Measurements from ENCODE around the gene AUTS2.

AUTS2 gene

GRCh38 chr7:70833726-70834125, 1235.5 kb downstream of the AUTS2 start:
- H3K4me3 ChIP-seq (ENCODE audit: low read depth, low read length): no peak overlapping the region
- no peak for TF ChIP-seq CTCF (IDR thresholded peaks at IDR 0.05; ENCODE audit: borderline replicate concordance, insufficient read depth, low read depth, low read length)

GRCh38 chr7:70834424-70834823, 1236.1 kb downstream of the AUTS2 start:
- TF ChIP-seq CTCF (IDR thresholded peaks at IDR 0.05; ENCODE audit: borderline replicate concordance, insufficient read depth, low read depth, low read length): no peak
- no peak overlapping the region for H3K4me3 ChIP-seq (ENCODE audit: low read depth, low read length)

GRCh38 chr7:70835658-70836057, 1237.4 kb downstream of the AUTS2 start:
- no peak for TF ChIP-seq CTCF (IDR thresholded peaks at IDR 0.05; ENCODE audit: borderline replicate concordance, insufficient read depth, low read depth, low read length)
- H3K4me3 ChIP-seq (ENCODE audit: low read depth, low read length): no peak overlapping the region

- H3K4me3 ChIP-seq (ENCODE audit: low read depth, low read length): no peak overlapping the region
- no peak for TF ChIP-seq CTCF (IDR thresholded peaks at IDR 0.05; ENCODE audit: borderline replicate concordance, insufficient read depth, low read depth, low read length)
These were observed 1238.0 kb downstream of the AUTS2 start for GRCh38 chr7:70836279-70836678.

- no peak overlapping the region for H3K4me3 ChIP-seq (ENCODE audit: low read depth, low read length)
- no peak for TF ChIP-seq CTCF (IDR thresholded peaks at IDR 0.05; ENCODE audit: borderline replicate concordance, insufficient read depth, low read depth, low read length)
These were observed 1238.7 kb downstream of the AUTS2 start for GRCh38 chr7:70836946-70837345.

- no peak for TF ChIP-seq CTCF (IDR thresholded peaks at IDR 0.05; ENCODE audit: borderline replicate concordance, insufficient read depth, low read depth, low read length)
- no peak overlapping the region for H3K4me3 ChIP-seq (ENCODE audit: low read depth, low read length)
These were observed 1239.3 kb downstream of the AUTS2 start for GRCh38 chr7:70837589-70837988.

GRCh38 chr7:70838292-70838907, 1240.1 kb downstream of the AUTS2 start:
- no peak for TF ChIP-seq CTCF (IDR thresholded peaks at IDR 0.05; ENCODE audit: borderline replicate concordance, insufficient read depth, low read depth, low read length)
- H3K4me3 ChIP-seq (ENCODE audit: low read depth, low read length): no peak overlapping the region

Data from GM12875 (cell line).